ENCODE measurements around the gene MPST. TPM values are rescaled to one million over a fixed set of nuclear protein-coding genes. Genes with fewer than 3 reads are reported as not detected.

Gene MPST
- polyA plus RNA-seq, 1 donor from 2014 or later = 56.0 TPM

DNA sequence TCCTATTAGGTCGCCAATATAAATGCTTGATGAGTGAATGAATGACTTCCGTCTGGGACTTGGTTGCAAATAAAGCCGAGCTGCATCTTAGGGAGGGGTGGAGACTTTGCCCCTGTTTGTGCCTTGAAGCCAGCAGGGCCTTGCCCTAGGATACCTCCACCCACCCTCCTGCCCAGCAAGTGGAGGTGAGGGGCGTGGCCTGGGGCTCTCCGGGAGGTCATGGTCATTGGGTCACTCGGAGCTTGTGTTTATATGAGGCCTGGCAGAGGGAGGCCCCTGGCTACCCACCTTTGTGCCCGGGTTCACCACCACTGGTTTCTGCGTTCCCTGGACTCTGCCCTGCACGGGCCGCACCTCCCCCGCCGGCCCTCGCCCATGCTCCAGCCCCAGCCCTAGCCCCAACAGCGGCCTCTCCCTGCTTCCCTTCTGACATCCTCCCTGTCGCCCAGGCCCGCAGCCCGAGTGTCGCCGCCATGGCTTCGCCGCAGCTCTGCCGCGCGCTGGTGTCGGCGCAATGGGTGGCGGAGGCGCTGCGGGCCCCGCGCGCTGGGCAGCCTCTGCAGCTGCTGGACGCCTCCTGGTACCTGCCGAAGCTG, 4.3 kb downstream of the MPST start:
- H3K9ac ChIP-seq (ENCODE audit: low read length) = no peak overlapping the region
- H3K9me3 ChIP-seq (ENCODE audit: low read length) = no peaks in the 10 kb centered on the region
- no peaks in the 10 kb centered on the region for H3K27me3 ChIP-seq (ENCODE audit: insufficient read depth, low read depth, low read length)
- no peak overlapping the region for H2AFZ ChIP-seq (ENCODE audit: low read depth, low read length)
- H3K79me2 ChIP-seq (replicated peaks; ENCODE audit: insufficient read depth, low read length) = peaks cover 10% of the 10 kb centered on the region
- H3K4me2 ChIP-seq (ENCODE audit: low read length) = no peak overlapping the region
- H3K36me3 ChIP-seq (ENCODE audit: insufficient read depth, low read length) = no peaks in the 10 kb centered on the region
- no peaks in the 10 kb centered on the region for H3F3A ChIP-seq (ENCODE audit: insufficient read depth, low read length, poor library complexity, severe bottlenecking)
- TF ChIP-seq MXI1 (conservative IDR thresholded peaks at IDR 0.05; ENCODE audit: poor library complexity, severe bottlenecking) (no peak), POLR2AphosphoS5 (IDR thresholded peaks at IDR 0.05) (no peak), RAD21 (conservative IDR thresholded peaks at IDR 0.05) (no peak)
- TF ChIP-seq, protein P1, sequence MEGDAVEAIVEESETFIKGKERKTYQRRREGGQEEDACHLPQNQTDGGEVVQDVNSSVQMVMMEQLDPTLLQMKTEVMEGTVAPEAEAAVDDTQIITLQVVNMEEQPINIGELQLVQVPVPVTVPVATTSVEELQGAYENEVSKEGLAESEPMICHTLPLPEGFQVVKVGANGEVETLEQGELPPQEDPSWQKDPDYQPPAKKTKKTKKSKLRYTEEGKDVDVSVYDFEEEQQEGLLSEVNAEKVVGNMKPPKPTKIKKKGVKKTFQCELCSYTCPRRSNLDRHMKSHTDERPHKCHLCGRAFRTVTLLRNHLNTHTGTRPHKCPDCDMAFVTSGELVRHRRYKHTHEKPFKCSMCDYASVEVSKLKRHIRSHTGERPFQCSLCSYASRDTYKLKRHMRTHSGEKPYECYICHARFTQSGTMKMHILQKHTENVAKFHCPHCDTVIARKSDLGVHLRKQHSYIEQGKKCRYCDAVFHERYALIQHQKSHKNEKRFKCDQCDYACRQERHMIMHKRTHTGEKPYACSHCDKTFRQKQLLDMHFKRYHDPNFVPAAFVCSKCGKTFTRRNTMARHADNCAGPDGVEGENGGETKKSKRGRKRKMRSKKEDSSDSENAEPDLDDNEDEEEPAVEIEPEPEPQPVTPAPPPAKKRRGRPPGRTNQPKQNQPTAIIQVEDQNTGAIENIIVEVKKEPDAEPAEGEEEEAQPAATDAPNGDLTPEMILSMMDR (IDR thresholded peaks at IDR 0.05; ENCODE audit: poor library complexity, severe bottlenecking) = no peak
- H4K20me1 ChIP-seq (ENCODE audit: insufficient read depth) = no peaks in the 10 kb centered on the region
- H3K4me3 ChIP-seq (ENCODE audit: low read length) = no peak overlapping the region
- H3K27ac ChIP-seq (ENCODE audit: low read length) = no peak overlapping the region
- H3K9me2 ChIP-seq (ENCODE audit: insufficient read depth, low read length) = no peaks in the 10 kb centered on the region

DNA sequence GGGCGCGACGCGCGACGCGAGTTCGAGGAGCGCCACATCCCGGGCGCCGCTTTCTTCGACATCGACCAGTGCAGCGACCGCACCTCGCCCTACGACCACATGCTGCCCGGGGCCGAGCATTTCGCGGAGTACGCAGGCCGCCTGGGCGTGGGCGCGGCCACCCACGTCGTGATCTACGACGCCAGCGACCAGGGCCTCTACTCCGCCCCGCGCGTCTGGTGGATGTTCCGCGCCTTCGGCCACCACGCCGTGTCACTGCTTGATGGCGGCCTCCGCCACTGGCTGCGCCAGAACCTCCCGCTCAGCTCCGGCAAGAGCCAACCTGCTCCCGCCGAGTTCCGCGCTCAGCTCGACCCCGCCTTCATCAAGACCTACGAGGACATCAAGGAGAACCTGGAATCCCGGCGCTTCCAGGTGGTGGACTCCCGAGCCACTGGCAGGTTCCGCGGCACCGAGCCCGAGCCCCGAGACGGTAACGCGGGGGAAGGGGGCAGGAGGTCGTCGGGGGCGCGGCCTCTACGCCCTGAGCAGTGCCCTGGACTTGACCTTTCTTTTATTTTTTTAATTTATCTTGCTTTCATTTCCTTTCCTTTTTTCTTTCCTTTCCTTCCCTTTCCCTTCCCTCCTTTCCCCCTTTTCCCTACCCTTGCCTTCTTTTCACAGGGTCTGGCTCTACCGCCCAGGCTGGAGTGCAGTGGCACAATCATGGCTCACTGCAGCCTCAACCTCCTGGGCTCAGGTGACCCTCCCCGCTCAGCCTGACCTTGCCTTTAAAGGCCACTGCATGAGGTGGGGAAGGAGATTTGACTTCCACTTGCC, 5.0 kb downstream of the MPST start:
- H4K20me1 ChIP-seq (ENCODE audit: insufficient read depth) = no peaks in the 10 kb centered on the region
- no peaks in the 10 kb centered on the region for H3K9me3 ChIP-seq (ENCODE audit: low read length)
- H3K4me2 ChIP-seq (ENCODE audit: low read length) = no peak overlapping the region
- no peak overlapping the region for H3K27ac ChIP-seq (ENCODE audit: low read length)
- no peak overlapping the region for H2AFZ ChIP-seq (ENCODE audit: low read depth, low read length)
- H3K27me3 ChIP-seq (ENCODE audit: insufficient read depth, low read depth, low read length) = no peaks in the 10 kb centered on the region
- no peak overlapping the region for H3K4me3 ChIP-seq (ENCODE audit: low read length)
- no peak overlapping the region for H3K9ac ChIP-seq (ENCODE audit: low read length)
- H3K79me2 ChIP-seq (replicated peaks; ENCODE audit: insufficient read depth, low read length) = peaks cover 10% of the 10 kb centered on the region
- no peaks in the 10 kb centered on the region for H3K9me2 ChIP-seq (ENCODE audit: insufficient read depth, low read length)
- H3F3A ChIP-seq (ENCODE audit: insufficient read depth, low read length, poor library complexity, severe bottlenecking) = no peaks in the 10 kb centered on the region
- no peaks in the 10 kb centered on the region for H3K36me3 ChIP-seq (ENCODE audit: insufficient read depth, low read length)
- TF ChIP-seq, protein P2, sequence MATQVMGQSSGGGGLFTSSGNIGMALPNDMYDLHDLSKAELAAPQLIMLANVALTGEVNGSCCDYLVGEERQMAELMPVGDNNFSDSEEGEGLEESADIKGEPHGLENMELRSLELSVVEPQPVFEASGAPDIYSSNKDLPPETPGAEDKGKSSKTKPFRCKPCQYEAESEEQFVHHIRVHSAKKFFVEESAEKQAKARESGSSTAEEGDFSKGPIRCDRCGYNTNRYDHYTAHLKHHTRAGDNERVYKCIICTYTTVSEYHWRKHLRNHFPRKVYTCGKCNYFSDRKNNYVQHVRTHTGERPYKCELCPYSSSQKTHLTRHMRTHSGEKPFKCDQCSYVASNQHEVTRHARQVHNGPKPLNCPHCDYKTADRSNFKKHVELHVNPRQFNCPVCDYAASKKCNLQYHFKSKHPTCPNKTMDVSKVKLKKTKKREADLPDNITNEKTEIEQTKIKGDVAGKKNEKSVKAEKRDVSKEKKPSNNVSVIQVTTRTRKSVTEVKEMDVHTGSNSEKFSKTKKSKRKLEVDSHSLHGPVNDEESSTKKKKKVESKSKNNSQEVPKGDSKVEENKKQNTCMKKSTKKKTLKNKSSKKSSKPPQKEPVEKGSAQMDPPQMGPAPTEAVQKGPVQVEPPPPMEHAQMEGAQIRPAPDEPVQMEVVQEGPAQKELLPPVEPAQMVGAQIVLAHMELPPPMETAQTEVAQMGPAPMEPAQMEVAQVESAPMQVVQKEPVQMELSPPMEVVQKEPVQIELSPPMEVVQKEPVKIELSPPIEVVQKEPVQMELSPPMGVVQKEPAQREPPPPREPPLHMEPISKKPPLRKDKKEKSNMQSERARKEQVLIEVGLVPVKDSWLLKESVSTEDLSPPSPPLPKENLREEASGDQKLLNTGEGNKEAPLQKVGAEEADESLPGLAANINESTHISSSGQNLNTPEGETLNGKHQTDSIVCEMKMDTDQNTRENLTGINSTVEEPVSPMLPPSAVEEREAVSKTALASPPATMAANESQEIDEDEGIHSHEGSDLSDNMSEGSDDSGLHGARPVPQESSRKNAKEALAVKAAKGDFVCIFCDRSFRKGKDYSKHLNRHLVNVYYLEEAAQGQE (IDR thresholded peaks at IDR 0.05; ENCODE audit: borderline replicate concordance) = no peak
- TF ChIP-seq EZH2 (IDR thresholded peaks at IDR 0.05; ENCODE audit: borderline replicate concordance, insufficient read depth, low read length, poor library complexity, severe bottlenecking) = no peak
- no peak for TF ChIP-seq TAF1 (IDR thresholded peaks at IDR 0.05; ENCODE audit: low read depth)
- TF ChIP-seq RAD21 (conservative IDR thresholded peaks at IDR 0.05) = no peak
- TF ChIP-seq SMC3 (conservative IDR thresholded peaks at IDR 0.05; ENCODE audit: poor library complexity) = no peak
- no peak for TF ChIP-seq EP300 (conservative IDR thresholded peaks at IDR 0.05; ENCODE audit: poor library complexity, severe bottlenecking)
- TF ChIP-seq, protein P1 (IDR thresholded peaks at IDR 0.05; ENCODE audit: poor library complexity, severe bottlenecking) = no peak
